Measurements from ENCODE around the gene ZBTB7B.

Gene ZBTB7B

DNA sequence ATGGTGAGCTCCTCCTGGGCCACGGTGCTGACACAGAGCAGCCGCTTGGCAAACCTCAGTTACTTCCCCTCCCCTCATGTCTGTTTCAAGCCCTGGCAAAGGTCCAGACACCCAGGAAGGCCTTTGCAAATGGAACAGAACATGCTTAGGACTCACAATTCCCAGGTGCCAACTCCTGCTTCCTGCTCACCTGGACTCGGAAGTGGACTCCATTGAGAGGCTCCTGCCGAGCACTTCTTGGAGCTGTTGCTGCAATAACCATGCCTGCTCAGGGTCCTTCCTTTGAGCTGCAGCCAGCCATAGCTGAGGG is 20.3 kb downstream of the ZBTB7B start:
- no peak for DNase-seq (ENCODE audit: low read depth)
- TF ChIP-seq, protein P1, sequence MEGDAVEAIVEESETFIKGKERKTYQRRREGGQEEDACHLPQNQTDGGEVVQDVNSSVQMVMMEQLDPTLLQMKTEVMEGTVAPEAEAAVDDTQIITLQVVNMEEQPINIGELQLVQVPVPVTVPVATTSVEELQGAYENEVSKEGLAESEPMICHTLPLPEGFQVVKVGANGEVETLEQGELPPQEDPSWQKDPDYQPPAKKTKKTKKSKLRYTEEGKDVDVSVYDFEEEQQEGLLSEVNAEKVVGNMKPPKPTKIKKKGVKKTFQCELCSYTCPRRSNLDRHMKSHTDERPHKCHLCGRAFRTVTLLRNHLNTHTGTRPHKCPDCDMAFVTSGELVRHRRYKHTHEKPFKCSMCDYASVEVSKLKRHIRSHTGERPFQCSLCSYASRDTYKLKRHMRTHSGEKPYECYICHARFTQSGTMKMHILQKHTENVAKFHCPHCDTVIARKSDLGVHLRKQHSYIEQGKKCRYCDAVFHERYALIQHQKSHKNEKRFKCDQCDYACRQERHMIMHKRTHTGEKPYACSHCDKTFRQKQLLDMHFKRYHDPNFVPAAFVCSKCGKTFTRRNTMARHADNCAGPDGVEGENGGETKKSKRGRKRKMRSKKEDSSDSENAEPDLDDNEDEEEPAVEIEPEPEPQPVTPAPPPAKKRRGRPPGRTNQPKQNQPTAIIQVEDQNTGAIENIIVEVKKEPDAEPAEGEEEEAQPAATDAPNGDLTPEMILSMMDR (conservative IDR thresholded peaks at IDR 0.05; ENCODE audit: low read length), result no peak
- H3K4me3 ChIP-seq (ENCODE audit: low read length), result no peak overlapping the region

- H3K4me3 ChIP-seq (ENCODE audit: low read length), result no peak overlapping the region
- TF ChIP-seq, protein P1 (conservative IDR thresholded peaks at IDR 0.05; ENCODE audit: low read length), result no peak
- DNase-seq (ENCODE audit: low read depth), result no peak
Measured at GRCh38 chr1:155023627-155024026, 21.0 kb downstream of the ZBTB7B start.

- TF ChIP-seq, protein P1 (conservative IDR thresholded peaks at IDR 0.05; ENCODE audit: low read length), result no peak
- DNase-seq (ENCODE audit: low read depth), result no peak
- H3K4me3 ChIP-seq (ENCODE audit: low read length), result no peak overlapping the region
Measured at GRCh38 chr1:155024315-155024714, 21.7 kb downstream of the ZBTB7B start.

GRCh38 chr1:155026154-155026553 is 23.6 kb downstream of the ZBTB7B start:
- TF ChIP-seq, protein P1 (conservative IDR thresholded peaks at IDR 0.05; ENCODE audit: low read length), result no peak
- H3K4me3 ChIP-seq (ENCODE audit: low read length), result no peak overlapping the region
- no peak for DNase-seq (ENCODE audit: low read depth)

DNA sequence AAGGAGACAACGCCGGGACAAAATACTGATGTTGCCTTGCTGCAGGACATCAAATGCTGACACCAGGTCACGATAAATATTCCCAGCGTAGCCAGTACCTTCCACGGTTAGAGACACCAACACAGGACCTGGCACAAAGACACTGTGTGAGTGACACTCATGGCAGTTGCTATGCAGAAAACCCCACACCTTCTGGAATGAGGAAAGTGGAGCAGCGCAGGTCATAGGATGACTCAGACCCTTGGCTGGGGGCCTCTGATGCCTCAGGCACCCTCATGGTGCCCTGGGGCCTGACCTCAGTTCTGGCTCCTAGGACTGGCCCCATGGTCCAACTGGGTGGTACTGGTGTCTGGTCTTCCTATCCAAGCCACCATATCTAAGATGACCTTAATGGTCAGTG is 24.0 kb downstream of the ZBTB7B start:
- no peak for DNase-seq (ENCODE audit: low read depth)
- TF ChIP-seq, protein P1 (conservative IDR thresholded peaks at IDR 0.05; ENCODE audit: low read length), result no peak
- H3K4me3 ChIP-seq (ENCODE audit: low read length), result no peak overlapping the region

- DNase-seq (ENCODE audit: low read depth), result no peak
- H3K4me3 ChIP-seq (ENCODE audit: low read length), result no peak overlapping the region
- TF ChIP-seq, protein P1 (conservative IDR thresholded peaks at IDR 0.05; ENCODE audit: low read length), result no peak
Measured at GRCh38 chr1:155029513-155030242, 27.1 kb downstream of the ZBTB7B start.

DNA sequence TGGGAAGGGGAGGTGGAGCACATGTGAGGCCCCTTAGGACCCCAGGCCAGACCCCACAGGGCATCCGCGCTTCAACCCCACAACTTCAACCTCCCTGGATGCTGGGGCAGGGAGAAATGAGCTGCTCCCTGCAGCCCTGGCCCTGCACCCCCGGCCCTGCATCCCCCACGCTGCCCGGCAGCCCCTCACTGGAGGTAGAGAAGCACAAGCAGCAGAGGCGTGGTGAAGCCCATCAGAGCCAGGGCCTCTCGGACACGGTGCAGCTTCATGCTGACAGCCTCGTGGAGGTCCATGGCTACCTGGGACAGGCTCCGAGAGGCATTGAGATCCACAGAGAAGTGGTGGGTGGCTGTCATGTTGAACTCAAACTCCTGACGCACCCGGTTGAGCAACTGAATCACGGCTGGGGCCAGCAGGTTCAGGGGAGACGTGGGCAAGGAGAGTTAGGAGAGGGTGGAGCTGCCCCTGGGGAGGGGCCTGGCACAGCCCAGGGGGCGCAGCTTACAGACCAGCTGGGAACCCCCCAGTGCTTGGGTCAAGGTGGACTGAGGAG is 27.7 kb downstream of the ZBTB7B start:
- H3K4me3 ChIP-seq (ENCODE audit: low read length), result no peak overlapping the region
- no peak for DNase-seq (ENCODE audit: low read depth)
- TF ChIP-seq, protein P1 (conservative IDR thresholded peaks at IDR 0.05; ENCODE audit: low read length), result no peak

All from AG10803 (cell line).